GM21526 (cell line): ENCODE results near the gene SDHA.
"Not testable (repeated sequence)": the region's sequence is repeated elsewhere in the genome, so short reads cannot be mapped to it uniquely, and the experiment has no call there.

Source experiments
- ATAC-seq: cut with Tn5 transposase; IDR thresholded peaks from one replicate; pipeline ENCODE4 v1.9.1; 2021; ENCODE audit warnings: moderate library complexity; ENCODE audit not compliant: unreplicated experiment, low FRiP score

Gene SDHA

DNA sequence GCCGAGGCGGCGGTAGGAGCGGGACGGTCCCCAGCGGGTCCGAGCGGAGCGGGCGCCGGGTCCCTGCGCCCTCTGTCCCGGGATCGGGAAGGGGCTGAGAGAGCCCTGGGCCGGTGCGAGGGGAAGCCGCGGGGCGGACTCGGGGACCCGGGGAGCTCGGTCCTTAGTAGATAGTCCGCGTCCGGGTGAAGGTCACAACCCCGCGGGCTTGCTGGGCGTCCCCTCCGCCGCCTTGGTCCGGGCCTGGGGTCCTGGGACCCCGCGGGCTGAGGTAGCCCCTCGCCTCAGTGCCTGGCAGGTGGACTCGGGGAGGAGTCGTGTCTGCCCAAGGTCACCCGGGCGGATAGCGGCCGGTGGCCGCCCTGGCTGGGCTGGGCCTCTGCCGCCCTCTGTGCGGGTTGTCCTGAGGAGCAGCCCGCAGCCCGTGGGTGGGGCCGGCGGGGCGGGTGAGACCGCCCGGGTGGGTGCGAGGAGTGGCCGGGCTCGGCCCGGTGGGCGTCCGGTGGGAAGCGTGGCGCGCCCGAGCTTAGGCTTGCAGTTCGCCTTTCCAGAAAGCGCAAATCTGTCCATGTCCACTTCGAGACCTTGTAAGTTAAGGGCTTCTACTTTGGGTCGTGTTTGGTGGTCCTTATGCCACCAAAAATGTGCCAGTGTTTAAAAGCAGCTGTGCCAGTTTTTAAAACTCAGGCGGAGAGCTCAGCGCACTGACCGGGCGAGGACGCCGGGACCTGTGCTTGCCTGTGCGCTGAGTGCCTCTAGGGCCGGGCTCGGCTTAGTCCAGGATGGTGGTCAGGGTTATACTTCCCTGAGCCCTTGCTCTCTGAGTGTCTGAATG, 554 bp downstream of the SDHA start:
- peak; percentile 33 for ATAC-seq

DNA sequence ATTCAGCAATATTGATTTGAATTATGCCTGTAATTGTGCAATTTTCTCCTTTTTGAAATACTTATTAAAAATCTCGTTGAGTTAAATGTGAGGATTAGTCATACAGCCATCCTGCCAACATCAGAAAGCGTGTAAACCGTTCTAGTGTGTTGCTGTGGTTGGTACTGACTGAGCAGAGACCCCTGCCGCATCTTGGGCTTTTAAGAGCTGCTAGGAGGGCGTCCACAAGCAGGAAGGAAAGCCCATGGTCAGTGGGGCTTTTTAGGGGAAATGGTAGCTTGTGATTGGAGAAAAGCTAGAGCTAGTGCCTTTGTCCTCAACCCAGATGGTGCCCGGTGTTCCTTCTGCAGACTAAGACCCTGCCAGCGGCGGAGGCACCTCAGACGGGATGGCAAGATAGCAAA, 1.3 kb downstream of the SDHA start:
- ATAC-seq, result no peak

DNA sequence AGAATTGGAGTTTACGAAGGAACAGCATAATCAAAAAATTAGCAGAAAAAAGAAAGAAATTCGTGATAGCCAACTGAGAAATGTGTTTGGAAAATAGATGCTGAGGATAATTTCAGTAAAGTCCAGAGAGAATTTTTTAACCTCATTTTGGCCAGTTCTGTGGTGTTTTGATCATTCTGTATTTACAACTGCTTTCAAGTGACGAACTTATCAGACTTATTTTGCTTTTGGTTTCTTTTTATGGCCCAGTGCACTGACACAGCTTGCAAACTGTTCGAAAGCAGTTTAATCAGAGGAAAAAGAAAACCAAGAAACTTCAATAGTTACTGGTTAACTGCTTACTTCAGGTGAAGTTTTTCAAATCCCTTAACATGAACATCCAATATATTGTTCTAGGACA, 1.9 kb downstream of the SDHA start:
- ATAC-seq, result no peak

DNA sequence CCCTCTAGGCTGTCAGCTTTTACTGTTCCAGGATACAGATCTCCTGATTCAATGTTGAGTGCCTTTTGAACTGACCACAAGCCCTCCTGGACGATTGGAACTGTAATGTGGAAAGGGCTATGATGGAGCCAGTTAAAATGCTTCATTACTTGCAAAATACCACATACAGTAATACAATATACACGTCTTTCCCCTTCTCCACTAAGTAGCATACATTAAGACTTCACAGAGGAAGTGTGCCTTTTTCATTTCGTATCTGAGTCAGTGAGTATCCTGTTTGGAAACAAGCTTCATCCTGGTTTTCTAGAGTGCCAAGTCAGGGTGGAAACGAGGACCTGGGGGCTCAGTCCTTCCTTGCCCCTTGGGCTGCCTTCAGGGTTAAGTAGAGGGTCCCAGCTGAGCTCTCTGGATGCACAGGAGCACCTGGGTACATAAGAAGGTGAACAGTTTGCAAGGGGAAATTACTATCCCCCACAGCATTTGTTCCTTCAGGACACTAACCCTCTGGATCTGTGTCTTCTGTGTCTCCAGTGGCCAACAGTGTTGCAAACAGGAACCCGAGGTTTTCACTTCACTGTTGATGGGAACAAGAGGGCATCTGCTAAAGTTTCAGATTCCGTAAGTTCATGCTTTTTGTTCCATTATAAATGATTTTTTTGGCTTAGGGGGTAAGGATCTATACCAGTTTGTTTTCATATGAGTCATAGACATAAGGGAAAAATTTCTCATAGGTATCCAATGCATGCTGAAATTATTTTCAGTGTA, 5.0 kb downstream of the SDHA start:
- not testable (repeated sequence) for ATAC-seq

DNA sequence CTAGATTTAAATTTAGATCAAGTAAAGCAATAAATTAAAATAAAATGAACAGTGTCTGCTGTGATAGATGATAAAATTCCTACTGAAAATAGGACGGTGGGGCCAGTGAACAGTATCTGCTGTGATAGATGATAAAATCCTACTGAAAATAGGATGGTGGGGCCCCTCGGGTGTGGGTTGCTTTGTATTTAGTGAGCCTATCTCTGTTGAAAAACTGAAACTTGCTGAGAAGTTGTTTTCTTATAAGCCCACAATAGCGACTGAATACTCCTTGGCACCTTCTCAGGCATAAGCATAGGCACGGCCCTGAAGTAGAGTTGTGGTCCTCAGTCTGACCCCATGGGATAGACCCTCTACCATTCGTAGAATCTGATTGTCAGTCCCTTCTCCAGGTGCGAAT, 5.7 kb downstream of the SDHA start:
- no peak for ATAC-seq

DNA sequence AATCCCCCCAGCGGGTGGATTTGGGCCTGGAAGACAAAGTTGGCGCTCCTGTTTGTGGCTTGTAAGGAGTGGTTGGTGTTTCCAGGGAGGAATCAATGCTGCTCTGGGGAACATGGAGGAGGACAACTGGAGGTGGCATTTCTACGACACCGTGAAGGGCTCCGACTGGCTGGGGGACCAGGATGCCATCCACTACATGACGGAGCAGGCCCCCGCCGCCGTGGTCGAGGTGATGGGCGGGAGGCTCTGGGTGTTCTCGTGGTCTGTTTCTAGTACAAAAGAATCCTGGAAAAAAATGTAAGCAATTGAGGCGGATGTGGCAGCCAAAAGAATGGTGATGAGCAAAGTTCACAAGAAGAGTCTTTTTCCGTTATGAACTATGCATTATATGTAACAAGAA, 7.2 kb downstream of the SDHA start:
- no peak for ATAC-seq

DNA sequence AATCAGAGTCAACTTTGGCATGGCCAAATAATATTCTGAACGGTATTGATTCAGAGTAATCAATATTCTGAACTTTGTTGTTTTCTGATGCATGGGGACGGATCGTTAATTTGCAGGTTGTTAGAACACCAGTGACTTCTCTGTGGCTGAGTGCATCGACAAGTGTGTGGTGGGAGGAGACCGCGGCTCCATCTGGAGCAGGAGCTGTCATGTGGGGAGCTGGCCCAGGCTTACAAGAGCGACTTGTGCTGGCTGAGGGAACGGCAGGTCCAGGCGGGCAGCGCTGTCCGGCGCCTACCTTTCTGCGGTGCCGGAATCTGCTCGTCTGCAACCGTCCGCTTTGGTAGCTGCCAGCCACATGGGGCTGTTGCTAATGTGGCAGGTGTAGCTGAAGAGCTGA, 9.3 kb downstream of the SDHA start:
- ATAC-seq, result not testable (repeated sequence)

DNA sequence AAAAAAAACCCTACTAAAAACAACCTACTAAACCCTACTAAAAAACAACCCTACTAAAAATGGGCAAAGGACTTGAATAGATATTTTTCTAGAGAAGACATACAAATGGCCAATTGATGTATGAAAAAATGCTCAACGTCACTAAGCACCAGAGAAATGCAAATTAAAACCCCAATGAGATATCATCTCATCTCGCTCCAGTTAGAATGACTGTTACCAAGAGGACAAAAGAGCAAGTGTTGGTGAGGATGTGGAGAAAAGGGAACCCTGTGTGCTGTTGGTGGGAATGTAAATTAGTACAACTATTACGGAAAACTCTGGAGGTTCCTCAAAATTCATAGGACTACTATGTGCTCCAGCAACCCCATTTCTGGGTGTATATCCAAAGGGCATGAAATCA, 10.8 kb downstream of the SDHA start:
- no peak for ATAC-seq

DNA sequence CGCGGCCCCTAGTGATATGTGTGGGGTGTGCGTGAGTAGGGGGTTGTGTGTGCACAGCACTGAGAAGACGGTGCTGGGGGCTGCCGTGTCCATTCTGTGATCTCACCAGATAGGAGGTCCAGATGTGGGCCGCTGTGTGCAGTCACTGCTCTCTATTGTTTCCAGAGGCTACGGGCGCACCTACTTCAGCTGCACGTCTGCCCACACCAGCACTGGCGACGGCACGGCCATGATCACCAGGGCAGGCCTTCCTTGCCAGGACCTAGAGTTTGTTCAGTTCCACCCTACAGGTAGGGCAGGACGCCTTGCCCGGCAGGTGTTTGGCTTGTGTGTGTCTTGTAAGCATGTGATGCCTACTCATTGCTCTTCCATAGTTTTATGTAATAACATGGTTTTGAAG, 12.6 kb downstream of the SDHA start:
- no peak for ATAC-seq

DNA sequence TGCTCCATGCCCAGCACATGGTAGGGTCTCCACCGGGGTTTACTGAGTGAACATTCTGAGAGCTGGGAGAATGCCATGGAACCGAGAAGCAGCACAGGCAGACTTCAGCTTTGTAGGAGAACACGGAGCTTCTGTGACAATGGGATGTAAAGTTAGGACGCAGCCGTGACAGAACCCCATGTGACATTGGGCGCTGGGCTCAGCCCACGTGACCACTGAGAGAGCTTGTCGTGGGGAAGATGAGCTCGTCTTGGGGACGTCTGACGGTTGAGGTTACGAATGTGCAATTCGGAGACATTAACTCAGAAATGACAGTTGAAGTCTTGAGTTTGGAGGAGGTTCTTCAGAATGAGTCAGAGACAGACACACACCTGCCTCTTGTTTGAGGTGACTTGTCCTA, 13.5 kb downstream of the SDHA start:
- ATAC-seq, result no peak

DNA sequence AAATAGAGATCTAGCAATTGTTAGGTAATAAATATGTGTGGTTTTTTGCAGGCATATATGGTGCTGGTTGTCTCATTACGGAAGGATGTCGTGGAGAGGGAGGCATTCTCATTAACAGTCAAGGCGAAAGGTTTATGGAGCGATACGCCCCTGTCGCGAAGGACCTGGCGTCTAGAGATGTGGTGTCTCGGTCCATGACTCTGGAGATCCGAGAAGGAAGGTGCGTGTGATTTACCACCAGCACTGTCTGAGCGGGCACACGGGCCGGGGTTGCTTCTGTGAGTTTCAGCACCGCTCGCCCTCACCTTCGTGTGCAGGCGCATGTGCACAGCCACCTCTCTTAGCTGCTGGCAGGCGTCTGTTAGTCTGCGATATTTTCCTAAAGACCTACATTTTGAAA, 15.3 kb downstream of the SDHA start:
- ATAC-seq, result not testable (repeated sequence)

DNA sequence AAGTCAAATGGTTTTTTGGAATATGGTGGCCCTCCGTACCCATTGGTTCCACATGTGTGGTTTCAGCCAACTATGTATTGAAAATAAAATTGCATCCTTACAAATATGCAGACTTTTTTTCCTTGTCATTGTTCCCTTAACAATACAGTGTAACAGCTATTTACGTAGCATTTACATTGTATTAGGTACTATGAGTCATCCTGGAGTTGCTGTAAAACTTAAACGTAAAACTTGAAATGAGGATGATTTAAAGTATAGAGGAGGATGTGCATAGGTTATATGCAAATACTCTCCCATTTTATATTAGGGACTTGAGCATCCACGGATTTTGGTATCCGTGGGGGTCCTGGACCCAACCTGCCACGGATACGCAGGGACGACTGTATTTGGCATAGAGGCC, 16.3 kb downstream of the SDHA start:
- no peak for ATAC-seq

DNA sequence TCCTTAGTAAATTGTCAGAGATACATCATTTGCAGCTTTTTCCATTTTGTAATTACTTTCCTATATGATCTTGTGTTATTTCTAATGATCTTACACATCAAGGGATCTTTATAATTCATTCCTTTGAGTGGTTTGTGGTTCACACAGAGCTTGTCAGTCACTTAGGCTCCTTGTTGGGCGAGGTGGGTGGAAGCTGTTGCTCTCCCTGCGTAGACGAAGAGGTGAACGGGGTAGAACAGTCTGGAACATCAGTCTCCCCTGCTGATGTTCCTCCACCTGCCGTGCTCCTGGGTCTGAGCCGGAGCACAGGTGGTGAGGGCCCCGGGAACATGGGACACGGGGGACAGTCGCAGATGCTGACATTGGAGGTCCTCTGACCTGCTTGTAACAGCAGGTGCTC, 17.4 kb downstream of the SDHA start:
- ATAC-seq, result not testable (repeated sequence)

DNA sequence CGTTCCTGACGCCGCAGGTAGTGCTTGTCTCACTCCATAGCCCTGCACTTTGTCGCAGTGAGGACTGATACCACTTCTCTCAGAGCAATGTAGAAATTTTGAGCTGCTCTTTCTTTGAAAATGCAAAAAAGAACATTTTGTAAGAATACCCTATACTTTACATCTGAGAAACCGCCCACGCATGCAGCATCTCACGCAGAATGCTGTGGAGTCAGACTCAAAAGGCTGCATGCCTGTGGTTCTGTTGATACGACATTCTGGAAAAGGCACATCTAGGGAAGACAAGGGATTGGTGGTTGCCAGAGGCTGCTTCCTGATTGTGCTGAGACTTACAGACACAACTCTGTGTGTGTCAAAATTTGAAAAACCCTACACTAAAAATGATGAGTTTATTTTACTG, 19.8 kb downstream of the SDHA start:
- ATAC-seq, result not testable (repeated sequence)

DNA sequence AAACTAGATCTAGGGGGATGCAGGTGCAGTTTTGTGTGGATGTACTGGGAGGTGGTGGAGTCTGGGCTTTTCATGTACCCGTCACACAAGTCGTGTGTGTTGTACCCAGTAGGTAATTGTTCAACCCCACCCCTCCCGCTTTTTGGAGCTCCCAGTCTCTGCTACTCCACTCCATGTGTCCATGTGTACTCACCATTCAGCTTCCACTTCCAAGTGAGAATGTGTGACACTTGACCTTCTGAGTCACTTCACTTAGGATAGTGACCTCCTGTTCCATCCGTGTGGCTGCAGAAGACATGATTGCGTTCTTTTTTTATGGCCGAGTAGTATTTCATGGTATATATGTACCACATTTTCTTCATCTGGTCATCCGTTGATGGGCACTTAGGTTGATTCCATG, 22.4 kb downstream of the SDHA start:
- not testable (repeated sequence) for ATAC-seq

DNA sequence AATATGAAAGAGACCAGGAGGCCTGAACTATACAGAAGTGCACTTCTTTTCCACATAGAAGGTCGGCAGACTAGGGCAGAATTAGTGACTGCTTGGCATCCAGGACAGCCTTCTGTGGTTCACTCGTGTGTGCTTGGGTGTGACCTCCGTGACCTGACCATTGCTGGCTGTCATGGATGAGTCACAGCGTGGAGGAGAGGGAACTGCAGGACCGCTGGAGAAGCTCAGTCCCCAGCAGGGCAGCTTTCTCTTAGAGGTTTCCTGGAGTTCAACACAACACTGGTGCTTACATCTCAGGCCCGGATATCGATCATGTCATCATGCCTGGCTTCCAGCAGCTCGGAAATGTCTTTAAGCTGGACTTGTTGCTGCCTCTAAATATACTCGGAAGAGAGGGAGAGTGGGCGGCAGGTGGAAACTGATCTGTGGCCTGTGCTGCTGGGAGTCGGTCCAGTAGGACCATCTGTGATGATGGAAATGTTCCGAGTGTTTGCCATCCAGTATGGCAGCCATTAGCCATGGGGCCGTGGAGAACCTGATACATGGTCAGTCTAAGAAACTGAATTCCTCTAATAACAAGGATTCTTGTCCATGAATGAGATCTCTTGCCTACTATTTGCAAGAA, 23.0 kb downstream of the SDHA start:
- ATAC-seq, result not testable (repeated sequence)

DNA sequence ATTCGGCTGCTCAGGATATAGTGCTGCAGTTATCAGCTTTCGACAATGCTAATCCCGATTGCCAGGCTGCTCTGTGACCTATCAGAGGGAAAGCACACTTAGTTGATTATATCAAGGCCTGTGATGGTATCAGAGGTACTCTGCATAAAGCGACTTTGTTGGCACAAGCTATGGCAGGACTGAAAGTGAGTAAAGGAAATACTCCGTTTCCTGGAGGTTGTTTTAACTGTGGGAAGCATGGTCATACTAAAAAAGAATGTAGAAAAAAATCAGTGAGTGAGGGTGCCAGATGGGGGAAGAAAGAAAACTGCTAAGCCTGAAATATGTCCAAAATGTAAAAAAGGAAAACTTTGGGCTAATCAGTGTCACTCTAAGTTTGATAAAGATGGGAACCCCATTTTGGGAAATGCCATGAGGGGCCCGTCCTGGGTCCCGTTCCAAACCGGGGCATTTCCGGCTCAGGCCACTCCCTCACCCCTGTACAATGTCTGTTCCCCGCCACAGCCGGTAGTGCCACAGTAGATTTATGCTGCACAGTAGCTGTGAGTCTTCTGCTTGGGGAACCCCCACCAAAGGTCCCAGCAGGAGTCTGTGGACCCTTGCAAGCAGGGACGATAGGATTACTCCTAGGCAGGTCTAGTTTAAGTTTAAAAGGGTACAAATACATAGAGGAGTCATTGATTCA, 25.7 kb downstream of the SDHA start:
- ATAC-seq, result not testable (repeated sequence)

DNA sequence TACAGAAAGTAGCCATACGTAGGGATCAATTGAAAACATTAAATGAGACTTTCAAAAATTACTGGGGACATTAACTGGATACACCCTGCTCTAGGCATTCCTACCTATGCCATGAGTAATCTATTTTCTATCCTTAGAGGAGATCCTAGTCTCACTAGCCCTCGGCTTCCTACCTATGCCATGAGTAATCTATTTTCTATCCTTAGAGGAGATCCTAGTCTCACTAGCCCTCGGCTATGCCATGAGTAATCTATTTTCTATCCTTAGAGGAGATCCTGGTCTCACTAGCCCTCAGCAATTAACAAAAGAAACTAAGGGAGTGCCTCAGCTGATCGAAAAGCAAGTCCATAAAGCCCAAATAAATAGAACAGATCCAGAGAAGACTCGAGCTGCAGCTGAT, 27.6 kb downstream of the SDHA start:
- not testable (repeated sequence) for ATAC-seq

DNA sequence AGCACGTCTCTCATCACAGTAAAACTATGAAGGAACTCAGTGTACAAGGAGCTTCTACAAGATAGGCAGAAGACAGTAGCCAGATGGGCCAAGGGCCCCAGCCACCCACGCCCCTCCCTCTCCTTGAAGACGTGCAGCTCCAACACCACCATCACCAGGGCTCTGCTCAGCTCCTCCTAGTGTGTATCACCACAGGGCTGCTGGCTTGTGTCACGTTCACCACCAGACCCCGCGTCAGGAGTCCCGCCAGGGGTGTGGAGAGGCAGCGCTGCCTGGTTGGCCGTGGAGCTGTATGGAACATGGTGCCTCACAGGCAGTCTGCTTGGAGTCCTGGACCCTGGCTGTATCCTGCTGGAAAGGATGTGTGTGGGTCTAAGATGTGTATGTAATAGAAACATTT, 32.3 kb downstream of the SDHA start:
- ATAC-seq, result not testable (repeated sequence)

DNA sequence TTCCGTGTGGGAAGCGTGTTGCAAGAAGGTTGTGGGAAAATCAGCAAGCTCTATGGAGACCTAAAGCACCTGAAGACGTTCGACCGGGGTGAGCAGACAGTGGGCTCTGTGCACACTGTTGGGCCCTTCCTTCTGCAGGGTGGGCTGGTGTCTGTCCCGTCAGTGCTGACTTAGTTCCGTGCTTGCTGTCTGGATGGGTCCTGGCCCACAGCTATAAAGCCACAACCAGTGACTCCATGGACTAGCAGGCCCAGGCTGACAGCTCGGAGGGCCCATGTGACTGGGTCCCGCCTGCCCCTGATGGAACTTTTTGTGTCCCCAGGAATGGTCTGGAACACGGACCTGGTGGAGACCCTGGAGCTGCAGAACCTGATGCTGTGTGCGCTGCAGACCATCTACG, 32.9 kb downstream of the SDHA start:
- not testable (repeated sequence) for ATAC-seq

DNA sequence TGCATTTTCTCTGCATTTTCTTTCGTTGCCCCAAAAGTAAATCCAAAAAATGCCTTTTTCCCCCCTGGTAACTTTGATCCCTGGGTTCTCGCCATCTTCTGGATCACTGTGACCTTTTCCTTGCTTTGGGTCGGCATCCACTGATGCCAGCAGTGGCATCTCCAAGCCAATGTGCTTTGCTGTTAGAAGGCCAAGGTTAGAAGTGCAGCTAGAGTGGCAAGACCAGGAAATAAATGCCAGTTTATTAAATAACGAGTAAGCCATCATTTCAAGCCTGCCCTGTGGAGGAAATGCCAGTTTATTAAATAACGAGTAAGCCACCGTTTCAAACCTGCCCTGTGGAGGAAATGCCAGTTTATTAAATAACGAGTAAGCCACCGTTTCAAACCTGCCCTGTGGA, 33.4 kb downstream of the SDHA start:
- not testable (repeated sequence) for ATAC-seq
